ENCODE results near the gene SERPINB5. TPM values are rescaled to one million over a fixed set of nuclear protein-coding genes. Genes with fewer than 3 reads are reported as not detected.
A peak's percentile ranks its signal among the peaks of the same experiment; 100 is the strongest.

The SERPINB5 gene
- total RNA-seq, 4 donors from 2014 or later = 158 to 658 (median 458) TPM

DNA sequence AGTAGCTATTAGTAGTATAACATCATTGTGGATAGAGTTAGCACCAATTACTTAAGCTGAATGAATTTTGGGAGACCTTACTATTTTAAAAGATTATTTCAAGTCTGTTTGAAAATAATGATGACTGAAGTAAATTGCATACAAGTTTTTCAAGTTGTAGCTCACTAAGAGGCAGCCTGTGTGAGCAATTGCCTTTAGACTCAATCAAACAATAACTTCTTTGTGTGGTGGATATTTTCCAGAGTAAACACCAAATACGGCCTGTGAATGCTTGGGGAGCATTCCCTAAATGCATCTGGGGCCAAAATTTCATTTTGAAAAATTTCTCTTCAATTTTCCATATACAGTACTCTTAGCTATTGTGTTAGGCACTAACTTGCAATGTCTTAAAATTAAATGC, 73.3 kb downstream of the SERPINB5 start:
- H3K36me3 ChIP-seq = no peaks in the 10 kb centered on the region
- WGBS = 53% methylated on average over 1 of the region's 1 CpG

DNA sequence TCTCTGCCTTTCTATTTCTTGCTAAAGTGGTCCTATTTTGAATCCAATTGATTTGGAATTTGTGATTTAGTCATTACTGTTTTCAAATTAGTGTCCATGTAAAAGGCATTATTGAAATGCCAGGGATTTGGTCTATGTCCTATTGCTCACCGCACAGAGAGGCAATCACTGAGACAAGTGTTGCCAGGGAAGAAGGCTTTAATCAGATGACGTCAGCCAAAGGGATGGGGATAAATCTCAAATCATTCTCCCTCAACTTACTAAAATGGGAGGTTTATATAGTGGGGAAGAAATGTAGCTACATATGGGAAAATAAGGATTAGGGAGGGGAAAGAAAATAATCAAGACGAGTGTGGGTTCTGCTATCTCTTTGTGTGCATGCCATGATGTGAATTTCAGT, 75.0 kb downstream of the SERPINB5 start:
- Histone ChIP-seq H3K4me3 (no peak overlapping the region), H3K27me3 (no peaks in the 10 kb centered on the region), H3K9me3 (no peaks in the 10 kb centered on the region), H3K36me3 (no peaks in the 10 kb centered on the region), H3K4me1 (peaks cover 21% of the 10 kb centered on the region), H3K27ac (no peak overlapping the region)
- TF ChIP-seq EP300 (IDR thresholded peaks at IDR 0.05) = no peak
- no peak for TF ChIP-seq POLR2A (IDR thresholded peaks at IDR 0.05)
- TF ChIP-seq POLR2AphosphoS5 (IDR thresholded peaks at IDR 0.05) = no peak
- TF ChIP-seq, protein P1, sequence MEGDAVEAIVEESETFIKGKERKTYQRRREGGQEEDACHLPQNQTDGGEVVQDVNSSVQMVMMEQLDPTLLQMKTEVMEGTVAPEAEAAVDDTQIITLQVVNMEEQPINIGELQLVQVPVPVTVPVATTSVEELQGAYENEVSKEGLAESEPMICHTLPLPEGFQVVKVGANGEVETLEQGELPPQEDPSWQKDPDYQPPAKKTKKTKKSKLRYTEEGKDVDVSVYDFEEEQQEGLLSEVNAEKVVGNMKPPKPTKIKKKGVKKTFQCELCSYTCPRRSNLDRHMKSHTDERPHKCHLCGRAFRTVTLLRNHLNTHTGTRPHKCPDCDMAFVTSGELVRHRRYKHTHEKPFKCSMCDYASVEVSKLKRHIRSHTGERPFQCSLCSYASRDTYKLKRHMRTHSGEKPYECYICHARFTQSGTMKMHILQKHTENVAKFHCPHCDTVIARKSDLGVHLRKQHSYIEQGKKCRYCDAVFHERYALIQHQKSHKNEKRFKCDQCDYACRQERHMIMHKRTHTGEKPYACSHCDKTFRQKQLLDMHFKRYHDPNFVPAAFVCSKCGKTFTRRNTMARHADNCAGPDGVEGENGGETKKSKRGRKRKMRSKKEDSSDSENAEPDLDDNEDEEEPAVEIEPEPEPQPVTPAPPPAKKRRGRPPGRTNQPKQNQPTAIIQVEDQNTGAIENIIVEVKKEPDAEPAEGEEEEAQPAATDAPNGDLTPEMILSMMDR (IDR thresholded peaks at IDR 0.05) = no peak
- no peak for DNase-seq (ENCODE audit: low spot score in 2 of 2)
- 77% methylated on average over 3 of the region's 3 CpGs for WGBS

More for the DNA sequence above, 73.3 kb downstream of the SERPINB5 start:
- TF ChIP-seq EP300 (IDR thresholded peaks at IDR 0.05) (no peak), POLR2AphosphoS5 (IDR thresholded peaks at IDR 0.05) (no peak), POLR2A (IDR thresholded peaks at IDR 0.05) (no peak)
- TF ChIP-seq, protein P1 (IDR thresholded peaks at IDR 0.05) = no peak
- no peak for DNase-seq (ENCODE audit: low spot score in 2 of 2)
- Histone ChIP-seq H3K27ac (peak overlapping the region; percentile 66), H3K4me3 (no peak overlapping the region), H3K4me1 (peaks cover 26% of the 10 kb centered on the region), H3K9me3 (no peaks in the 10 kb centered on the region), H3K27me3 (no peaks in the 10 kb centered on the region)

DNA sequence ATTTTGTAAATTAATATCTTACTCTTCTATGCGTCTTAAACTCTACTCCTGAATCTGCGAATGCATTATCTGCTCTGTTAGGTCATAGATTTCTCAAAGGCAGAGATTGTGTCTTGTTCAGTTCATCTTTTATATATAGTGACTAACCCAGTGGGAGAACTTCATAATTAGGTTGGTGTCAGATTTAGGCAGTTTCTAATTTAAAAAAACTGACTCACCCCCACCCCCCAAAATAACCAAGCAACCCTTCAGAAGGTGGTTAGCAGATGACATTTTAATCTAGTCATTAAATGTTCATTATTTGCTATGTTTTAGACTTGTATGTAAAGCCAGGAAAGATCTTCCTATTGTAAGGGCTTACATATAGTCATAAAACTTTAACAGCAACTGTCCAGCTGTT, 75.8 kb downstream of the SERPINB5 start:
- TF ChIP-seq, protein P1 (IDR thresholded peaks at IDR 0.05) = no peak
- no peak for TF ChIP-seq EP300 (IDR thresholded peaks at IDR 0.05)
- TF ChIP-seq POLR2AphosphoS5 (IDR thresholded peaks at IDR 0.05) = no peak
- H3K36me3 ChIP-seq = no peaks in the 10 kb centered on the region
- H3K27ac ChIP-seq = peak overlapping the region; percentile 56
- no peak overlapping the region for H3K4me3 ChIP-seq
- no peaks in the 10 kb centered on the region for H3K9me3 ChIP-seq
- H3K27me3 ChIP-seq = no peaks in the 10 kb centered on the region
- no peak for DNase-seq (ENCODE audit: low spot score in 2 of 2)
- WGBS = 86% methylated on average over 2 of the region's 2 CpGs
- peaks cover 21% of the 10 kb centered on the region for H3K4me1 ChIP-seq

DNA sequence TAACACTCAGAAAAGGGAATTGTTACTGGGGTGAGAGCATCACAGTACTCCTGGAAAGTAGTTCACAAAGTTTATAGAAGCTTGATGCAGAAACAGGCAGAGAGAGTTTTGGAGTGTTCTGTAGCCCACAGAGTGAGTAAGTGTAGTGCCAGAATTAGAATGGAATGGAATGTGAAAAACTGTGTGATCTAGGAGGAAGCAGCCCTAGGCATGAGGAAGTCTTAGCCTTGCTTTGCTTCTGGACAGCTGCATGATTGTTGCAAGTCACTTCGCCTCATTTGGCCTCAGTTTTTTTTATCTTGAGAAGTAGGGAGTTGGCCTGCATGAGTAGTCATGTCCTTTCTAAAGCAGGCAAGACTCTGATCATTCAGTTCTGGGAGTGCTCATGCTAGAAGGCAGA, 76.3 kb downstream of the SERPINB5 start:
- Histone ChIP-seq H3K36me3 (no peaks in the 10 kb centered on the region), H3K27ac (peak overlapping the region; percentile 56), H3K27me3 (no peaks in the 10 kb centered on the region), H3K9me3 (no peaks in the 10 kb centered on the region), H3K4me1 (peaks cover 21% of the 10 kb centered on the region), H3K4me3 (no peak overlapping the region)
- TF ChIP-seq POLR2AphosphoS5 (IDR thresholded peaks at IDR 0.05) (no peak), EP300 (IDR thresholded peaks at IDR 0.05) (no peak), POLR2A (IDR thresholded peaks at IDR 0.05) (no peak)
- TF ChIP-seq, protein P1 (IDR thresholded peaks at IDR 0.05) = no peak
- DNase-seq (ENCODE audit: low spot score in 2 of 2) = no peak
- WGBS = 0% methylated on average over 1 of the region's 1 CpG

Other genes with a start within 250 kb of the SERPINB5 start
- gene BCL2, start 157.2 kb upstream of the SERPINB5 start, total RNA-seq = 10 to 100 TPM; 10.7 to 37.3 (median 24.2) TPM
- 100 to 1,000 TPM in 1 of 4 donors, 10 to 100 TPM in 3; 65.4 to 115 (median 79.7) TPM for gene KDSR, start 109.8 kb upstream of the SERPINB5 start, total RNA-seq
- gene VPS4B, start 54.5 kb upstream of the SERPINB5 start, total RNA-seq = 10 to 100 TPM; 43.7 to 49.8 (median 44.6) TPM
- gene SERPINB12, start 65.4 kb downstream of the SERPINB5 start, total RNA-seq = 10 to 100 TPM; 14.8 to 88.4 (median 79.5) TPM
- gene SERPINB13, start 110.4 kb downstream of the SERPINB5 start, total RNA-seq = 10 to 100 TPM; 10.9 to 21.8 (median 16.8) TPM
- 1 to 10 TPM in 1 of 4 donors, under 1 TPM in 2, not detected in 1; 0.44 to 1.1 (median 0.60) TPM for gene SERPINB4, start 167.3 kb downstream of the SERPINB5 start, total RNA-seq
- 10 to 100 TPM in 3 of 4 donors, 1 to 10 TPM in 1; 1.5 to 30.1 (median 23.0) TPM for gene SERPINB3, start 184.9 kb downstream of the SERPINB5 start, total RNA-seq
- under 1 TPM in 1 of 4 donors, not detected in 3; 0.45 TPM for gene SERPINB11, start 226.0 kb downstream of the SERPINB5 start, total RNA-seq

Measured in suprapubic skin (tissue), 4 donors.